Fibroblast of skin of left biceps (primary cell): Measurements from ENCODE around the gene DDTL.
"Not testable (repeated sequence)": the region's sequence is repeated elsewhere in the genome, so short reads cannot be mapped to it uniquely, and the experiment has no call there.

Experiments used
- DNase-seq, 2 experiments: peaks; one replicate each; pipeline ENCODE4 v3.0.0-alpha.2; 2013; ENCODE audit warnings: low read depth in 2 of 2

The DDTL gene

DNA sequence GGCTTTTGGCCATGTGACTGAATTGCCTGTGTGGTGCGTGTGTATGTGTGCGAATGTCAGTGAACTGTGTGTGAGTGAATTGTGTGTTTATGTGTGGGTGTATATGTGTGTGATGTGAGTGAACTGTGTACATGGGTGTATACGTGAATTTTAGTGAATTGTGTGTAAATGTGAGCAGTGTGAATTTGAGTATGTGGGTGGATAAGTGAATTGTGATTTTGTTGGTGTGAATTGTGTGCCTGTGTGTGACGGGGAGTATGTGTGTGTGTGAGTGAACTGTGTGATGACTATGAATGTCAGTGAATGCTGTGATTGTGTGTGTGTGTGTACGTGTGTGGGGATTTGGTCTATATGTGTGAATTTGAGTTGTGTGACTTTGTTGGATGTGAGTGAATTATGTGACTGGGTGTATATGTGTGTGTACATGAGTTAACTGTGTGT lies 3.5 kb downstream of the DDTL start:
- DNase-seq = no peak

DNA sequence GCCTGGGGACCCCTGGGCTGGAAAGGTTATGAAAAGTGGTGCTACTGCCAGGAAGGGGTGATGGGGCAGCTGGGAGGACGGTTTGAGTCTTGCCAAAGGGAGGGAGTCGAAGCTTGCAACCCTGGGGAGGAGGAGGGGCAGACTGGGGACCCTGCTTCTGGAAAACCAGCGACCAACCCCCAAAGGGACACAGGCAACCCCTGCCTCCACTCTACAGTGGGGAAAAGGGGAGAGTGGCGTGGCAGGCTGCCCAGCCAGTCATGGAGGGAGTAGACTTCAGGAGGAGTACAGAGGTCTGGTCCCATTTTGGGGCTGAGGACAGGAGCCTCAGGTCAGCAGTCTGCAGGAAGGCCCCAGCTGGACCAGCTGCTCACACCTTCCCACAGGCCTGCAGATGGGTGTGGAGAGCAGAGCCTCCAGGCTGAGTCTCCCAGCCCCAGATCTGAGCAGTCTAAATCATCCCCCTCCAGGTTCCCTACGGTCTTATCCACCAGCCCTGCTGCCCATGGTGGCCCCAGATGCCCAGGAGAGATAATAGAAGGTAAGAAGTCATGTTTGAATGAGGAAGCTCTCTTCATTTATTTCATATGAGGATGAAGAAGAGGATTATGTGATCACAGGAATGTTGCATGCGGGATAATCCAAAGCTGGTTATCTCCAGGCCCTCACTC lies 4.3 kb downstream of the DDTL start:
- no peak for DNase-seq

DNA sequence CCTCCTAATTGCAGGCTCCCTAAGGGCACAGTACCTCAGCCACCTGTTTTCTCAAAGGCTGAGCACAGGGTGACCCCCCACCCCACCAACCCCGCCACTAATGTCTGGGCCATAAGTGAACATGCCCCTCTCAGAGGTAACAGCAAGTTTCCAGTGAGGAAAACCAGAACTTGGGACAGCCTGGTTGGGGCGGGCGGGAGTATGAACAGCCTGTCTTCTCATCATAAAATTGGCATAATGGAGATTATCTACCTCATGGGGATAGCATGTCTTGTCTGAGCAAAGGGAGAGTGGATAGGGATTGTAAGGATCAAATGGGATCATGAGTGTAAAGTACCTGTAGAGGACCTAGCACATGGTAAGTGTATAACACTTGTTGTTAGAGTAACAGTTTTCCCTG lies 5.2 kb downstream of the DDTL start:
- DNase-seq = not testable (repeated sequence)

DNA sequence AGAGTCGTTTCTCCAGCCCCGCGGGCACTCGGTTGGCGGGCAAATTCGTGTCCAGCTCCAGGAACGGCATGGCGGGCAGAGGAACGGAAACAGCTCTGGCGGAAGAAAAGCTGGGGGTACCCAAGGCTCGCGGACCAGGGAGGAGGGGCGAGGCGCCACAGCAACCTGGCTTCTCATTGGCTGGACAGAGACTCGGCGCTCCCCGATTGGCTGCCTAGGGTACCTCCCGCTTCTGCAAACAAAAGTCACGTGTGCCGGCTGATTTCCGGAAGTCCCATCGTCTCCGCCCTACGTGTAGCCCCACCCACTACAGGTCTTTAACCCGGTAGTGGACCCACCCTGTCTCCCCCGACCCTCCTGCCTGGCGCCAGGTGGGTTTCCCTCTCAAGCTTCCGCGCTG lies 7.7 kb downstream of the DDTL start, which contains the start of gene DDT:
TSS of gene DDT (minus strand) at position 97 of the 400 bp plus-strand sequence. CDS start at position 70, 27 bp downstream.
- not testable (repeated sequence) for DNase-seq

DNA sequence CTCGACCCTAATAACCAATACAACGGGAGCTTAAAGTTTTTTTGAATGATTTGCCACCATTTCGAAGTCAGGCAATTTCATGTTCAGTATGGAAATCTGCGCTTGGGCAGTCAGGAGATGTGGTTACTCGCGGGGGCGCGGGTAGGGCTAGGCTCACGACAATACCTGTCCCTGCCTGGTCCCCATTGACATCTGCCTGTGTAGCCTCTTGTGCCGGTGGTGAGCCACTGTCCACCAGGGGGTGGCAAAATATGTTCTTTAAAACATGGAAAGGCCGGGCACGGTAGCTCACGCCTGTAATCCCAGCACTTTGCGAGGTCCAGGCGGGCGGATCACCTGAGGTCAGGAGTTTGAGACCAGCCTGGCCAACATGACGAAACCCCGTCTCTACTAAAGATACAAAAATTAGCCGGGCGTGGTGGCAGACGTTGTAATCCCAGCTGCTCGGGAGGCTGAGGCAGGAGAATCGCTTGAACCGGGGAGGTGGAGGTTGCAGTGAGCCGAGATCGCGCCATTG lies 8.2 kb downstream of the DDTL start:
- DNase-seq = not testable (repeated sequence)

DNA sequence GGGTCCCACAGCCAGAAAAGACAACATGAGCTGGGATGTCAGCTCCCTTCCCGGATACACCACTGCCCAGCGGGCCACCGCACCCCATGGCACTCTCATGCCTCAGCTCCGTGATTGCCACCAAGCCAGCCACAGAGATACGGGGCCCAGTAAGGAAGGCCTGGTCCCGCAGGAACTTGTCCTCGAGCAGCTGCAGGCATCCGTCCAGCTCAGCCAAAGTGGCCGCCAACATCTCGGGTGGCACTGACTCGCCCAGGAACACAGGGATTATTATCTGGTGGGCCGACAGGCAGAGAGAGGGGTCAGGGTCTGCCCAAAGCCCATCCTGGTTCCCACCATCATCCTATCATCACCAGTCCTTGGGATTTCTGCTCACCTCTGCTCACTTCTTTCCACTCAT lies 10.6 kb downstream of the DDTL start:
- DNase-seq = not testable (repeated sequence)

DNA sequence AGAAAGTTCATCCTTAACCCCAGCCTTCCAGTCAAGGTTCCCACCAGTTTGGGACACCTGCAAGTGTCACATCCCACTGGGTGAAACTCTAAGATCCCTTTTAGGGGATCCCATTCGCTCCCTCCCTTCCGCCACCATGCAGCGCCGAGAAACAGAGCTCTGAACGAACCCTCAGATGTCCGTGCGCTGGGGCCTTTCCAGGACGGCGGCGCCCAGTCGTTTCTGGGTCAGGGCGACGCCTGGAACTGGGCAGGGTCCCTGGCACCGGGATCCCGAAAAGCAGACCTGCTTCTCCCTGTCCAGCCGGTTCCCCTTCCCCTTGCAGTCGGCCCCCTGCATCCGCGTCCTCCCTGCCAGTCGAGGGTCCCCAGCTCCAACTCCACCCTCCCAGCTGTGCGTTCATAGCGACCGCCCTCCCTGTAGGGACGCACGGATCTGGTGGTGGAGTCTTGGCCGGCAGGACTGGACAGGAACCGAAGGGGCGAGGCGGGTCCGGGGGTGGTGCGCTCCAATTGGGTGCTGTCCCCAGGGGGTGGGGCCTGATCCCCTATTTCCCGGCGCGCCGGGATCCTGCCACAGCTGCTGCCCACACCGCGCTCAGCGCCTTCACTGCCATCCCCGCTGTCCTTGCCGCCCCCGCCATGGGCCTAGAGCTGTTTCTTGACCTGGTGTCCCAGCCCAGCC lies 13.0 kb downstream of the DDTL start, which contains the start of gene GSTT2:
TSS of gene GSTT2 (plus strand) at position 578 of the 684 bp plus-strand sequence.
- DNase-seq = not testable (repeated sequence)

DNA sequence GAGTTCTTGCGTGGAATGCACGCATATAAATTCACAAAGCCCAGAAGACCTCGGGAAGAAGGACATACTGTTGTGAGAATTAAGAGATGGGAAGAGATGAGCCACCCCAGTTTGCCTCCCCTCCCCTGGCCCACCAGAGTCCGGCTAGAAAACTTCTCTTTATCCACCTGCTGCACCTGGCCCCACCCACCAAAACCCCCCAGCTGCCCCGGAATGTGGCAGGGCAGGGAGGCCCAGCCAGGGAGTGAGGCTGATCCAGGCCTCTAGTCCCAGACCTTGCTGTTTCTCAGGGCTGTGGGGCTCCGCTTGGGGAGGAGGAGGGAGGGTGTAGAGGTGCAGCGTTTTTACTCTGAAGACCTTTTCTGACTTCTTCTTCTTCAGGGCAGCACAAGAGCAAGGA lies 13.9 kb downstream of the DDTL start:
- not testable (repeated sequence) for DNase-seq

DNA sequence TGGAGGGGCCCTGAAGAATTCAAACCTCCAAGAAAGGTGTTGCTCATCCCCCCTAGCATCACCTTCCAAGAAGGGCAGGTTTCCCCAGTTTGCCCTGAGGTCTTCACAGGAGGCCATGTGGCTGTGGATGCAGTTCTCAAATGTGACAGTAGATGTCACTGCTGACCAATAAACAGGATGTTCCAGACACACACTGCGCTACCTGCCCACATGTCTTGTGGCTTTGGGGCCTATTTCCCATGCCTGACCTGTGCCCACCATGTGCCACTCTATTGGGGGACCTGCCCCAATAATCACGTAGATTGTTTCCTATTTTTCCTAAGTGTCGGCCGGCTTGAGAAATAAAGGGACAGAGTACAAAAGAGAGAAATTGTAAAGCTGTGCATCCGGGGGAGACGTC lies 17.7 kb downstream of the DDTL start:
- DNase-seq = no peak

DNA sequence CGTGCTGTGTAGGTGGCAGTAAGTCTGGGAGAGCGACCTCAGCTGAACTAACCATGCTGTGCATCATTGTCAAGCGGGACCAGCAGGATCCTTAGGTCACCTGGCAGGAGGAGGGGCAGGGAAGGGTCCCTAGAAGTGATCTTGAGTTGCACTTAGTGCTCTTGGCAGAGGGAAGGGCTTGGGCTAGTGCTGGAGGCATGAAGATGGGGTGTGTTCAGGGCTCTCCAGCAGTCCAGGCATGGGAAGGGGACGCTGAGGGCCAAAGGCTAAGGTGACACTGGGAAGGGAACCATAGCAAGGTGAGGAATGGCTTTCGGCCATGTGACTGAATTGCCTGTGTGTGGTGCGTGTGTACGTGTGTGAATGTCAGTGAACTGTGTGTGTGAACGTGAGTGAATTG lies 19.4 kb downstream of the DDTL start:
- DNase-seq = not testable (repeated sequence)

DNA sequence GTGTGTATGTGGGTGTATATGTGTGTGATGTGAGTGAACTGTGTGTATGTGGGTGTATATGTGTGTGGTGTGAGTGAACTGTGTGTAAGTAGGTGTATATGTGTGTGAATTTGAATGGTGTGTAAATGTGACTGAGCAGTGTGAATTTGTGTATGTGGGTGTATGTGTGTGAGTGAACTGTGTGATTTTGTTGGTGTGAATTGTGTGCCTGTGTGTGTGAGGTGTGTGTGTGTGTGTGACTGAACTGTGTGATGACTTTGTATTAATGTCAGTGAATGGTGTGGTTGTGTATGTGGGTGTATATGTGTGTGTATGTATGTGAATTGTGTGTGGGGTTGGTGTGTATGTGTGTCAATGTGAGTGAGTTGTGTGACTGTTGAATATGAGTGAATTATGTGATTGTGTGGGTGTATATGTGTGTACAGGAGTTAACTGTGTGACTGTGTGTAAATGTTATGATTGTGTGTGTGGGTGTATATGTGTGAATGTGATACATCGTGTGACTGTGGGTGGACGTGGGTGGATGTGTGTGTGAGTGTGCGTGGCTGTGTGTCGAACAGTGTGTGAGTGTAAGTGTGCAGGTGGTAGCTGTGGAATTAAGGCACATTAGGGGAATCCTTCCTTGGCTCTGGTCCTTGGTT lies 20.0 kb downstream of the DDTL start:
- DNase-seq = not testable (repeated sequence)

DNA sequence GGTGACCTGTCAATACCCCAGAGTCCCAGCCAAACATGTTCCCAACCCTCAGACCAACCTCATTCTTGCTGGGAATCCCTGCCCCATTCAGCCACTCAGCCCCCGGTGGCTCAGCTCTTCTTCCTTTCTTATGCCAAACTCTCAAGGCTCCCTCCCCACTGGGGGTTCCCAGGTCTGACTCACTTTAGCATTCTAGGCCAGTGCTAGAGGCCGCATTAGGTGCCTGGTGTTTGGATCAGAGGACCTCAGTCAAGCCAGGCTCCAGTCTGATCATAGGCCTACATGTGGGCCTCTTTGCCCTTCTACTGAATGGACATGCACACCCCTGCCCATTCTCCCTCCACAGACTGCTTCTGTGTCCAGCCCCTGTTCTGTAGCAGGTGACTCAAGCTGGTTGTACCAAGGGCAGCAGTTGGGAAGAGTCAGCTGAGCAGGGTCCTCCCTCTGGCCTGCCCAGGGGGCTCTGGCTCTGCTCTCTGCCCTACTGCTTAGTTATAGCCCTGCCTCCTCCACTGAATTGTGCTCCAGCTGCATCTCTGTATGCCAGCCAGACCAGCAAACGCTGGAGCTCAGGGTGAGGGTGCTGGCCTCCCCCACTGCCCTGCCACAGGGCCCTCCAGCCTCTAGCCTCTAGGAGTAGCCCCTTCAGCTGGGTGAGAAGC lies 23.0 kb downstream of the DDTL start:
- not testable (repeated sequence) for DNase-seq

DNA sequence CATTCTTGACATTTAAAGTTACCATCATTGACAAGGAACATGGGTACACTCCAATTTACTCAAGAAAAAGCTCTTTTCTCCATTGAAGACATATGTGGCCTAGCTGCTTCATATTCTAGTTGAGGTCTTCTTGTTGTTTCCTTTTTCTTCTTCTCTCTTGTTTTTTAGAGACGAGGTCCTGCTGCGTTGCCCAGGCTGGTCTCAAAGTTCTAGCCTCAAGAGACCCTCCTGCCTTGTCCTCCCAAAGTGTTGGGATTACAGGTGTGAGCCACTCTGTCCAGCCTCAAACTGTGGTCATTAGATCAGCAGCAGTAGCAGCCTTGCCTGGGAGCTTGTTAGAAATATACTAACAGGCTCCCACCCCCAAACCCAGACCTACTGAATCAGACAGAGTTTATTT lies 26.4 kb downstream of the DDTL start:
- not testable (repeated sequence) for DNase-seq

DNA sequence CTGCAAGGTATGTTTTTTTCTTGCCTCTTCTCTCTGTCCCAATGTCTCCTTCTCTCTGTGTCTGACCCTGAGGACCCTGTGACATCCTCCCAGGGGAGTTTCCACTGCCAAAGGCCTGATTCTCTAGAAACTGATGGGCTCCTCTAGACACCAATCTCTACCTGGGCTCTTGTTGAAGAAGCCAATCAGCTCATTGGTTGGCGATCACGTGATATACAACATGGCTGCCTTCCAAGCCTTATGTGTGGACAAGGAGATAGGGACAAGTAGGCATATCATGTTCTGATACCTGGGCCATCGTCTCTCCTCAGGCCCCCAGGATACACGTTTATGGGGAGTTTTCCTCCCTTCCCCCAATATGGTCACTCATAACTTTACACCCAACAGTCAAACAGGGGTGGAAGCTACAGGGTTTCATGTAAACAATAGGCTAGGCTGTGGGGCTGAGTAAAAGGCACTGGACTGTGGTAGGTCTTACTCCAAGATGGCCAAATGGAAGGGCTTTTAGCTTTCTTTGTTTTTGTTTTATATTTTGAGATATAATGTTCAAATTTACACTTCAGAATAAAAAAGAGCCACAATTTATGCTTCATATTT lies 27.0 kb downstream of the DDTL start:
- not testable (repeated sequence) for DNase-seq

DNA sequence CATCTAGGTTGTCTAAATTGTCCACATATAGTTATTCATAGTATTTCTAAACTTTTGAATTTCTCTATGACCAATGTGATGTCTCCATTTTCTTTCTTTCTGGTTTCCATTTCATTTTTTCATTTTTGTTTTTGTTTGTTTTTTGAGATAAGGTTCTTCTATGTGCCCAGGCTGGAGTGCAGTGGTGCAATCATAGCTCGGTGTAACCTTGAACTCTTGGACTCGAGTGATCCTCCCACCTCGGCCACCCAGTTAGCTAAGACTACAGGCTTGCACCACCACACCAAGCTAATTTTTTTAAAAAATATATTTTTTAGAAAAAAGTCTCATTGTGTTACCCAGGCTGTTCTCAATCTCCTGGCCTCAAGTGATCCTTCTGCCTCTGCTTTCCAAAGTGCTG lies 30.4 kb downstream of the DDTL start:
- no peak for DNase-seq

DNA sequence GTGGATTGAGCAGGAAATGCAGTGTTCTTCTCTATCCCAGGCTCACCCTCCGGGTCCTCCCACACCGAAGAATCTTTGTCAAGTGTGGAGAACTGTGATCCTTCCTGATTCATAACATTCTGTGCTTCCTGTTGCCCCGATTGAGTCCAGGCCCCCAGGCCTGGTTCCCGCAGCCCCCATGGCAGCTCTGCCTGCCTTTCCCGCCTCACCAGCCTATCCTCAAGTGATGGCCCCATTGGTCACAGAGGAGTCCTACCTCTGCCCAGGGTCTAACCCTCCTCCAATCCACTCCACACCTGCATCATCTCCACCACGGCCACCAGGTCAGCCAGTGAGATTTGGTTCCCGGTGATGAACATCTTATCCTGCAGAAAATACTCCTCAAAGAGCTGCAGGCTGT lies 33.1 kb downstream of the DDTL start:
- DNase-seq = not testable (repeated sequence)

DNA sequence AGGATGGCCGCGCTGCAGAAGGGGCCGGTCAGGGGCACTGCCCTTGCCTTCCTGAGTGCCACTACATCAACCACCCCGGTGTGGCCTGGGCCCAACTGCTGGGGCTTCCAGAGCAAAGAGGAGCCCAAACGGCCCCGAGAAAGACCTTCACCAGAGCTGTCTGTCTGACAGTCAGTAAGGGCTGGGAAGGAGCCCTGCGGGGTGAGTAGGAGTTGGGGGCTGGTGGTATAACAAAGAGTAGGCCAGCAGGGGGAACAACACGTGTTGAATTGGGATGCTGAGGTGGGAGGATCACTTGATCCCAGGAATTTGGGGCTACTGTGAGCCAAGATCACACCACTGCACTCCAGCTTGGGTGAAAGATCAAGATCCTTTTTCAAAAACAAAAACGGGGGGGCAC lies 34.6 kb downstream of the DDTL start:
- no peak for DNase-seq

DNA sequence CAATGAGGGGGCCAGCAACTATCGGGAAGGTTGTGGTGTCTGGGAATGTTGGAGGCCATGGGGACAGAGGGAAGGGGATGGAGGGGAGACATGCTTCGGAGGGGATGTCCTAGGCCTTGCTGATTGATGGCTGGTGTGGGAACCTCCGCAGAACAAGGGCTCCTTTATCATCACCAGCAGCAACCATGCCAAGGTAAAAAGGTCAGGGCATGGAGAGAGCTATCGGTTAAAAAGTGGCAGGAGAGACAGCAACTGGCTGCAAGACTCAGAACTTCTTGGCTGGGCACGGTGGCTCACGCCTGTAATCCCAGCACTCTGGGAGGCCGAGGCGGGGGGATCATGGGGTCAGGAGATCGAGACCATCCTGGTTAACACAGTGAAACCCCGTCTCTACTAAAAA lies 35.6 kb downstream of the DDTL start:
- no peak for DNase-seq

DNA sequence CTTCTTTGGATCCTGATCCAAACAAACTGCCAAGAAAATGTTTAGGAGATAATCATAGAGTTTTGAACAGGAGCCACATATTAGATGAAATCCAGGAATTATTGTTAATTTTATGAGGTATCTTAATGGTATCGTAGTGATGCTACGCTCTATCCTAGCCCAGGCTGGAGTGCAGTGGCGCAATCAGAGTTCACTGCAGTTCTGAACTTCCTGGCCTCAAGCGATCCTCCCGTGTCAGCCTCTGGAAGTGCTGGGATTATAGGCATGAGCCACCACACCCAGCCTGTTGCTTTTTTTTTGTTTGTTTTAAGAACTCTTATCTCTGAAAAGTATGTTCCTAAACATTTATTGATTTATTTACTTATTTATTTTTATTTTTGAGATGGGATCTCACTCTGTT lies 36.2 kb downstream of the DDTL start:
- DNase-seq = no peak

DNA sequence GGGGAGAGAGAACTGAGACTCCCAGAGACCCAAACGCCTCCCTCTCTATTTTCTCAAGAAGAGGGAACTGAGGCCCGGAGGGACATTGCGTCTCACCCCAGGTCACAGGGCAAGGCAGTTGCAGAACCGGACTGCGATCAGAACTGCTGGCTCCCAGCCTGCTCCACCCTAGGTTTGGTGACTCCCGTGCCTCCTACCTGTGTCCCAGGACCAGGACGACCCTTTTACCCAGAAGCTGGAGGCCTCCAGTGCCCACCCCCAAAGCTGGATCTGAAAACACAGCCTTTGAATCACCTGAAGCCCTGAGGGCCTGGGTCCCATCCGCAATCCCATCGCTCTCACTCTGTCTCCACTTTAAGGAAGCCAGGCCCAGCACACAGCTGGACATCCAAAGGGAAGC lies 37.2 kb downstream of the DDTL start:
- no peak for DNase-seq

DNA sequence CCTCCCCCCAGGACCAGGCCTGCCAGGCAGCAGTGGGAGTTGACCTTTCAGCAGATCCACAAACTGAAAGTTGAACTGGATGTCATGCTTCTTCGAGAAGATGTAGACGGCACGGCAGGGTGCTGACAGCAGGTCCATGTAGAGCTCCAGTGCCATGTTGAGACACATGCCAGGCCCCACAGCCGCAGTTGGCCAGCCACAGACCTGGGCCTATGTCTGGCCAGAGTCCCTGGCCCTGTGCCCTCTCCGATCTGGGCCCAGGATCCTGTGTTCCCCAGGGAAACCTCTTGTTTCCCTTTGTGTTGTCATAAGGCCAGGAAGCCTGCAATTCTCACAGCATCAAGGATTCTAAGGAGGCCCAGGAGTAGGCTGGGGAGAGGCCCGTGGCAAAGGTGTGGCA lies 38.5 kb downstream of the DDTL start, which contains the start of gene GSTT4:
TSS of gene GSTT4 (minus strand) at position 253 of the 400 bp plus-strand sequence. CDS start at position 156, 97 bp downstream.
- no peak for DNase-seq
